NCI-H2081 (cell line): ENCODE results near the gene HLA-DOB.
A peak's percentile ranks its signal among the peaks of the same experiment; 100 is the strongest.

ENCODE experiments used
- DNase-seq, 2 experiments: peaks; one replicate each; lab custom pipeline; 2025; lab: John Stamatoyannopoulos, UW

Gene HLA-DOB

DNA sequence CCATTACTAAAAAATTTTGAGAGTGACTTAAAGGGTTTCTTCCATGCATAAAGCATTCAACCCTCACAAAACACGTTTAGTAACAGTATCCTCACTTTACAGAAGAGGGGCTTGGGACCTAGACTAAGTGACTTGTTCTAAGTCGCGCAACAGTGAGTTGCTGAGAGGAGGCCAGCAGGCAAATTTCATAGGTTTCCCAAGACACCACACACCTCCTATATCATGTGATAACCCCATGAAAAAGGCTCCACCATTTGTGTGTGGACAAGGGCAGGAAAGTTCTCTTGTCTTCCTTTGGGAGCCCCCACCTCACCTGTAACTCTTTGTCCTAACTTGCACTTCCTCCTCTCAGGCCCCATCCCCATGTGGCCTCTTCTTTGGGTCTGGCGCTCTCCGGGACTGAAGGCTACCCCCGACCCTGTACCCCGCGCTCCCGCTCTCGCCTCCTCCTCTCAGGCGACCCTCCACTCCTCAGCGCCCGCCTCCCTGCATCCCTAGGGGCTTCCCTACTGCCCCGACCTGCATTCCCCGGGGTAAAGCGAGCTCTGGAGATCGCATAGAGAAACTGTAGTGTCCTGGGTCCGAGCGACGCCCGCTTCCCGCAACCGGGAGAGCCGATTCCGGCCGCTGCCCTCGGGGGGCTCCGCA lies 26.7 kb upstream of the HLA-DOB start:
- no peak for DNase-seq

DNA sequence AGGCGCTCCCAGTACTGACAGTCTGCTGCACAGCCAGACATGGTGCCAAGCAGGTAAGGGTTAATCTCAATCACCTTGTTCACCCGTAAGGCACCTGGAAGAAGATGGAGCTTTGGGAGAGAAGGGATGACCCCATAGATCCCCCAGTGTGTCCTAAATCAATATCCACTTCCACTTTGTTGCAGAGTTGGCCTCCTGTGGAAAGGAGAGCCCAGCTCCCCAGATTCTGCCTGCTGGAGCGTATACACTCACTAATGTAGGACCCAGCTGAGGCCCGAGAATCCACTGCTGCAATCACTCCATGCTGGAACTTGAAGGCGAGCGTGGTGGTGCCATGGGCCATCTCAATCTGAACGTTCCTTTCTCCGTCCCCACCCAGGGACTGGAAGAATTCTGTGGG lies 25.9 kb upstream of the HLA-DOB start:
- no peak for DNase-seq

DNA sequence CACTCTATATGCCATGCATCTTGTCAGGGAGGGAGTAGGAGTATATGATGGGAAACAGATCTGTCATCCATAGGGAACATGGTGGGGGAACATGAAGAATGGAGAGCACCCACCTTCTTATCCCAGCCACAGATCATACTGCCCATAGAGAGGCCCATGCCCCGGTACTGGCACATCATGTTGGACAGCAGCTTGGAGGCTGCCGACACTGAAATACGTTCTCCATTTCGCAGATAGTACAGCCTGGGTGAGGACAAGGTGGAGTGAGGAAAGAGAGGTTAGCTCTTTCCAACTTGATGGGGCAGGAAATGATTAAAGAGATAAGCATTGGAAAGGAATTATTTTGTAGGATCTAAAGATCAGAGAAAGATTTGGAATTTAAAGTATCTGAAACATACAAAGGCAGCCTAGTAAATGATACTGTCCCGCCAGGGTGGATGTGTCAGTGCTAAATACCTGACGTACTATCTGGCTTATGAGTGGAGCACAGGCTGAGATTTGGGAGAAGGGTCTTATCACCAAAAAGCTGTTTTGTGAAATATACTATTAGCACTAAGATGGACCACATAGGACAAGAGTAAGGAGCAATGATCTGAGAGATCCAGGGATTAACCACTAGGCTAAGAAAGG lies 25.3 kb upstream of the HLA-DOB start:
- no peak for DNase-seq

DNA sequence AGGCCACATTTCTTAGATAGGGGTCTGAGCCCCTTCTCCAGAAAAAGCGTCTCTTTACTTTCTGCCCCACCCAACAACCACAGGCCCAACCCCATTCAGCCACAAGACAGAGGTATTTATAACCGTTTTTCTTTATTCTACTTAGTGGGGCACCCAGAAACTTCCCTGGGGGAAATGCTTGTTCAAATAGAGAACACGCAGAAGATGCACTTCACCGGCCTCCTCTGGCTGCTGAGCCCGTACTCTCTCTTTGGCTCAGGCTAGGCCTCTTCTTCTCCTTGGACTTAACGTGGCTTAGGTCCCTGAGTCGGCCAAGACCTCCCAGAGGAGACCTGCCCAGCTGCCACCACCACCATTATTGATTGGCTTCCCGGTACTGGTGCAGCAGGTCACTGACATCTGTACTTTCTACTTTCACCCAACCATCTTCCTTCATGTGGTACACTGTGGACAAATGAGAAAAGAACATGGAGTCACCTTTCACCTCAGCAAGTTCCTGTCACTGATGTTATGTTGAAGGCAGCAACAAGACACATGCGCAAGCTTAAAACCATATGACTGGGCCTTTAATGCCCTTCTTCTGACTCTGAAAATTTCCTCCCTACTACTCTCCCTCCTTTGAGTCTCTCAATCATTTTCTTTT lies 23.9 kb upstream of the HLA-DOB start:
- no peak for DNase-seq

DNA sequence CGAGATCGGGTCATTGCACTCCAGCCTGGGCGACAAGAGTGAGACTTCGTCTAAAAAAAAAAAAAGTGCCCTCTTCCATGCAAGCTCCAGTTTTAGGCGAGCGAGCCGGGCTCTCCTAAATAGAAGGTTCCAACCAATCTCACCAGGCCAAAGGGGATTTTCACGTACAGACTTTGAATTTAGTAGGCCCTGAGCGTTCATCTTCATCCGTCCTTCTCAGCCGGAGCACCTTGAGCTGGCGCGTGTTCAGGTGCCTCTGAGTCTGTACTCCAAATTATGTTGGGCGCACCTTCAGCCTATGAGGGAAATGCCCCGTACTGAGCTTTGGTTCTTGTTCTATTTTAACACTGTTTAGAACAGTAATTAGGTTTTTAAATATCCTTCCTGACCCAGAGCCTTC lies 22.6 kb upstream of the HLA-DOB start:
- no peak for DNase-seq

DNA sequence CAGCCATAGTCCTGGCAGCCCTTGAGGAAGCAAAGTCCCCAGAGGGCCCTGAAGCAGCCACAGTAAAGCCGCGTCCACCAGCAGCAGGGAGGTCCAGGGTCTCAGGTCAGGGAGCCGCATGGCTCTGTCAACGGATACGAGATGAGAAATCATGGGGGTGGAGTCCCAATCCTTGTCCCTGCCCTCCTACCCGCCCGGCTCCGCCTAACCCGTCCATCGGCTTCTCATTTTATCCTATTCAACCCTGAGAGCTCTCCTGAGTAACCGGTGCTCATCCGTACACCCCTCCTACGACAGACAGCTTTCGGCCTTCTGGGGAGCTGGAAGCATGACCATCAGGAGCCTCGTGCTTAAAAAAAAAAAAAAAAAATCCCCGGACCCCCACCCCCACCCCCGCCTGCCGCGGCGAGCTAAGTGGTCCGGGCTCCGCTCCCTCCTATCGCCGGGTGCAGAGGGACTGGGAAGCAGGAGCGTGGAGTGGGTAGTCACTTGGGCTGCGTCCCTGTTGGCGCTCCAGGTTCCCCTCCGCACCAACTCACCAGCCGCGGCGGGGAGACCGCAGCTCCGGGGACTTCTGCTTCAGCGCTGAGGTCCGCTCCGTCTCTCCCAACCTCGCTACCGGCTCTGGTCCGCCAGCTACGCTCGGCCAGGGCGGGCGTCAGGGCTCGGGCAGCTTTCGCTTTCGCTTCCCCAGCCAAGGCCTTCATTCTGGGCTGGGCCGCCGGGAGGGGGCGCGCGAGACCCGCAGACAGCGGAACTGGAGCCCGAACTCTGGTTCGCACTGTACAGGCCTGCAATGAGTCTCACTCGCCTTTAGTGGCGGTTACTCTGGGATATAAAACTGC lies 21.5 kb upstream of the HLA-DOB start, which contains the start of gene TAP2:
TSS of gene TAP2 (minus strand) at position 626 of the 845 bp plus-strand sequence. CDS start at position 120, 506 bp downstream.
- peak; percentile 84 to 89 for DNase-seq

DNA sequence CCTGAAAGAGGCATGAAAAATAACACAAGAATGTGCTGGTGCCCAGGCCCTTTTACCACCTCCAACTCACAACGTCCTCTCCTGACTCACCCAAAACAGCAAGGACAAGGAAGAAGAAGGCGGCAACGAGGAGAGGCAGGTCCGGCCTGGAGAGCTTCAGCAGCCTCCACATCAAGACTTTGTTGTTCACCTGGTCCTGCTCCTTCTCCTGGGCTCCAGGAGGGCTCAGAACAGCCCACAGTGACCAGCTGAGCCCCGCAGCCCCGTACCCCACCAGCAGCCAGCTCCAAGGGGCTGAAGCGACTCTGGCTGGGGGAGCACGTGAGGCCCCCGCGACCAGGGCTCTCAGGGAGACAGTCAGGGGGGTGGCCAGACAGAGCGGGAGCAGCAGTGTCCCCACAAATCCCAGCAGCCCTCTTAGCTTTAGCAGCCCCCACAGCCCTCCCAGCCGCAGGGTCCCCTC lies 20.9 kb upstream of the HLA-DOB start:
- DNase-seq = no peak

DNA sequence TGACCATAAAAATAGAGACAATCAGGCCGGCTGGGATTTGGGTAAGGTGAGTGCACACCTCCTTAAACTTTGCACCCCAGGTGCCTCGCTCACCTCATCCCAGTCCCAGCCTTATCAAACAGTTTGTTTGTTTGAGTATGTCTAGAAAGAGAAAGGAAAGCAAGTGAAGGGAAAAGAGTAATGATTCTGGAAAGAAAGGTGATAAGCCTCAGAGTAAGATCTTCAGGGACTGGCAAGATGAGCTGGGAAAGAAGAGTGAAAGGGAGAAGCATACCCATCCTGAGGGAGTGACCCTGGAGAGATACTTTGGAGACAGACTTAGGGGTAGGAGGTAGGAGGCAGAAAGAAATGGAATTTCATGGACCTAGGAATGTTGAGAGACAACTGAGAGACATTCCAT lies 20.1 kb upstream of the HLA-DOB start:
- no peak for DNase-seq

DNA sequence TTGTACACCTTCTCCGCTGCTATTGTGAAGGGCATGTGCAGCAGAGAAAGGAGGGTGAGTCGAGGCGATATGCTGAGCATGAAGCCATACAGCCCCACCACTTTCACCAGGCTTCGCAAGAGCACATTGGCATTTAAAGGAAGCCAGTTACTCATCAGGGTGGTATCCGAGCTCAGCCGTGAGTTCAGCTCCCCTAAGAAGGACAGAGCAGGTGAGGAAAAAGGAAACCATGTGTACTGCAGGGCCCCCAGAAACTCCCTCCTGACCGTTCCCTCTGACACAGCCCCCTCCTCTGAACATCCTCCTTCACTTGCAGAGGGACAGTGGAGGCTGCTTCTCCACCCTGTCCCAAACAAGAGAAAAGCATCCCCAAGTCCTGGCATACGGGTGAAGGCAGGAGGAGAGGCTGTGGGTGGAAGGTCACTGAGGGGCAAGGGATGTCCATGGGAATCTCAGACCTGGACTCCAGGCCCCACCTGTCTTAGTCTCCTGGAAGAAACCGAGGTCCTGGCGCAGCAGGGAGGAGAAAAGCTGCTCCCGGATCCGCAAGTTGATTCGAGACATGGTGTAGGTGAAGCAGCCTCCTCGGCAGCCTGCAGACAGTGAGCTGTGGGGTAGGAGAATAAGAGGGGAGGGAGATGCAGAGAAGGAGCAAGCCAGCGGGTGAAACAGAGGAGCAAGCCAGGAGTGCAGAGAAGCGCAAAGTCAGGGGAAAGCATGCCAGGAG lies 18.5 kb upstream of the HLA-DOB start:
- no peak for DNase-seq

DNA sequence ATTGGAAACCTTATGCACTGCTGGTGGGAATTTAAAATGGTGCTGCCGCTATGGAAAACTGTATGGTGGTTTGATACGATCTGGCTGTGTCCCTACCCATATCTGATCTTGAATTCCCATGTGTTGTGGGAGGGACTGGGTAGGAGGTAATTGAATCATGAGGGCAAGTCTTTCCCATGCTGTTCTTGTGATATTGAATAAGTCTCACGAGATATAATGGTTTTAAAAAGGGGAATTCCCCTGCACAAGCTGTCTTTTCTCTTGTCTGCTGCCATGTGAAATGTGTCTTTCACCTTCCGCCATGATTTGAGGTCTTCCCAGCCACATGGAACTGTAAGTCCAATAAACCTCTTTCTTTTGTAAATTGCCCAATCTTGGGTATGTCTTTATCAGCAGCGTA lies 16.9 kb upstream of the HLA-DOB start:
- no peak for DNase-seq

DNA sequence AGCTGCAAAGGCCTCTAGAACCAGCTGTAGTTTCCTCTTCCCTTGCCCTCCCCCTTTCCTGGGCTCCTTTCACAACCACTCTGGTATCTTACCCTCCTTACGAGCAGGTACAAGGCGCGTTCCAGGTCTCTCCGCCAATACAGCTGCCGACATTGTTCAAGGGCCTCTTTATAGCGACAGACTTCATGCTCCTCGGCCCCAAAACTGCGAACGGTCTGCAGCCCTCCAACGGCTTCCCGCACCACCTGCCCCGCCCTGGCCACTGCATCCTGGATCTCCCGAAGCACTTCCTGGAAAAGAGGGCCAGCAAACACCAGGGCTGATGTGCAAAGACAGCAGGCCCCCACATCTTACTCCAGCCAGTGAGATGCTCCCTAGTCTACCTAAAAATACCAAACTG lies 15.7 kb upstream of the HLA-DOB start:
- DNase-seq = no peak

DNA sequence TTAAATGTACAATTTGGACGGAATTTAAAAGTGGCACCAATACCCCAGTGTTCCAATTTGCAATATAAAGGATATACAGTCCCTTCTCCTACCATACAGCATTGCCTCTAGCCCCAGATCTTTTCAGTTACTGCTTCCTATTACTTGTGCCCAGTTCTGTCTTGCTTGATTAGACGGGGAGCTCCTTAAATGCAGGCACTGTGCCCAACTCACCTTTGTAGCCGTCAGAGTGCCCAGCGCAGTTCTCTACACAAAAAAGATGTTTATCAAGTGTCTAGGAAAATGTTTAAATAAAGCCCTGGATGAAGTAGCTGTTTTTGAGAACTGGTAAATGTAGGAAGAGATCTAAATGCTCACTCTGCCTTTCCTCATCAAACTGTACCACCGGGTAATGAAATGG lies 14.1 kb upstream of the HLA-DOB start:
- no peak for DNase-seq

DNA sequence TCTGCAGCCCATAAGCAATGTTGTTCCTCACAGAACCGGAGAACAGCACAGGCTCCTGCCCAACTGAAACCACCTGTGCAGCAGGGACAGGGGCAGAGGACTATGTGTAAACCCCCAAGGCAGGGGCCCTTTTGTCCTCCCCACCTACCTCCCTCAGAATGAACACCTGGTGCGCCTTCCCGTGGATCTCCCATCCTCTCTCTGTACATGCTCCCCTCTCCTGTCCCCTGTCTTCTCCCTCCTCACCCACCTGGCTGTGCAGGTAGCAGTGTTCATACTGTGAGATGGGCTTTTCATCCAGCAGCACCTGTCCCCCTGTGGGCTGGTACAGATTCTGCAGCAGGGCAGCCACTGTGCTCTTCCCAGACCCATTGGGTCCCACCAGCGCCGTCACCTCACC lies 13.2 kb upstream of the HLA-DOB start:
- no peak for DNase-seq

DNA sequence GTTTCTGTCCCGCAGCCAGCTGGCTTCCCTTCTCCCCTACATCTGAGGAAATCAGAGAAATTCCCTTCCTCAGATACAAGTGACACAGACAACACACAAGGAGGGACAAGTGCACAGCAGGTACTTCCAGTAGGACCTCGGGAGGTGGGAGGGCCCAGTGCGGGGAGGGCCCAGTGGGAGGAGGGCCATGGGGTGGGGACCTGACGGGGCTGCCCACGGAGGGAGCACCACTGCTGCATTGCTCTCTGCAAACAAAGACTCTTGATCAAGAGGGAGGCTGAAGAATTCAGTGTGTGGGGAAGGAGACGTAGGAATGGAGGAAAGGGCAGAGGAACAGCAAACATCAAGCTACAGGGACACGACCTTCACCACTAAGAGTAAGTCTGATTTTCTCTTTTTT lies 12.7 kb upstream of the HLA-DOB start:
- no peak for DNase-seq

DNA sequence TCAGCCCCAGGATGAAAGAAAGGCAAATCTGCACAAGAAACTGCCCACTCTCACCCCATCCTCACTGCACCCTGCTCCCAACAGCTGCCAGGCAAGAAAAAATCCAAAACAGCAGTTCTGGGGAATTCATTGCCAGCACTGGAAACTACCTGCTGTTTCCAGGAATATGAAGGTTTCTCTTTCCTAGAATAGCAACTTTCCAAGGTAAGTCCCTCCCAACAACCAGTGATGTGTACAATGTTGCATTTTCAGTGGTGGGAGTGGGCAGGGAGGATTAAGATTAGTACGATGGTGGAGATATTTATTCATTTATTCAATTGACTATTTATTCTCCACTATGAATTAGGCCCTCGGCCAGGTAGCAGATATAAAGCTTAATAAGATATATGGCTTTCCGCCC lies 10.2 kb upstream of the HLA-DOB start:
- no peak for DNase-seq

DNA sequence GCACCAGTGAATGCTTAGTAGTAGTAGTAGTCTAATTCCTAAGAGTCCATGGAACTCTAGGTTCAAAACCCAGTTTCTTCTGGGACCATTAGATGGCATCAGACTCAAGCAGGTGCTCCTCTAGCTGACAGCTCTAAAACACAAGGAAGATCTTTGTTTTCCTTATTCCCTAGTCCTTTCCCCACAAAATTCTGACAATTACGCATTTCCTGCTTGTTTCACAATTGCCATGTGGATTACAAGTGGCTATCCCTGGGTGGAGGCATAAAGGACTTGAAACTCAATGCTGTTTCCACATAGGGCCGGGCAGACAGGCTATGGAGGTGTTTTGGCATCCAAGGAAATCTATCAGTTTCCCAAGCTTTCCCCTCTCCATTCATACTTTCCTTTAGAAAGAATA lies 9.2 kb upstream of the HLA-DOB start:
- DNase-seq = peak in 1 of 2 experiments; percentile 8

DNA sequence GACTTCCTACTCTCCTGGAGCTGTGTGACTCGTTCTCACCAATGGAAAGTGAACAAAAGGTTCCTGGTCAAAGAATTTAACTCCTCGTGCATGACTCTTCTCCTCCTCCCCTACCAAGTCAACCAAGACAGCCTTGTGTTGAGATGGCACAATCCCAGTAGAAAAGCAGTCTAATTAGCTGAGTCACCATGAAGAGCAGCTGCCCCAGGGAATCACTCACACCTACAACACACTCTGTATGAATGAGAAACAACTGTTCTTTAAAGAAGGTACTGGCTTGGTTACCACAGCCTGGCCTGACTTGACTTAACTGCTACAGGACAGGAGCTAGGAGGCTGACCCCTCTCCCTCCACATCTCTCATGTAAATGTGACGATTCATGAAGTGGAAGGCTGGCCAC lies 2.9 kb upstream of the HLA-DOB start:
- DNase-seq = no peak

DNA sequence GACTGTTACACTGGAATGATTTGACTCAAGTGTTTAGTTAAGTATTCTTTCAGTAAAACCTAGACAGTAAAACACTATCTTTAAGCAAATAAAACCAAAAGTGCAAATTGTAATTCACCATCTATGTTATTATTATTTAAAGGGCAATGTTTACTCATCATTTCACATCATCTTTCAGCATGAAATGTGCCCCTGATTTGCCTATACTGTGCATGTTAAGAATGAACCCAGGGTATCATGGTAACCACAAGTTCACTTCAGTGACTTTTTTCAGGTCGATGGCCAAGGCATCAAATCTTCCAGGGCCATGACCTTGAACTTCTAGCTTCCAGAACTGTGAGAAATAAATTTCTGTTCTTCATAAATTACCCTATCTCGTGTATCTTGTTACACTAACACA lies 2.1 kb upstream of the HLA-DOB start:
- DNase-seq = no peak

DNA sequence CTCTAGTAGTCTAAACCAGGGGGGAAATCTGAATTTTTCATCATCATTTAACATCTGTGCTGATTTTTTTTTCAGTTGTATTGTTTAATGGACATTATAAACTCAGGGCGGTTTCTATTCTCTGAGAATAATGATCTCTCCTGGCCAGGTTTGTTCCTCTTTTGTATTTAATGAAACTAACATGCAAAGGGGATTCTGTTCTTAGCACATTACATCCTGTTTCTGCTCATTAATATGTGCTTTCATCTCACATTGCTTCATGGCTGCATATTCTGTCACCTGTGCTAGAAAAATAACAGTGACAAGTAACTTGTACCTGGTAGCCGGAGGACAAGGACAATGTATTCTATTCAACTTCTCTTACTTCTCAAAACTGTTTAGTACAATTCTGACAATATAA lies 806 bp downstream of the HLA-DOB start:
- no peak for DNase-seq

DNA sequence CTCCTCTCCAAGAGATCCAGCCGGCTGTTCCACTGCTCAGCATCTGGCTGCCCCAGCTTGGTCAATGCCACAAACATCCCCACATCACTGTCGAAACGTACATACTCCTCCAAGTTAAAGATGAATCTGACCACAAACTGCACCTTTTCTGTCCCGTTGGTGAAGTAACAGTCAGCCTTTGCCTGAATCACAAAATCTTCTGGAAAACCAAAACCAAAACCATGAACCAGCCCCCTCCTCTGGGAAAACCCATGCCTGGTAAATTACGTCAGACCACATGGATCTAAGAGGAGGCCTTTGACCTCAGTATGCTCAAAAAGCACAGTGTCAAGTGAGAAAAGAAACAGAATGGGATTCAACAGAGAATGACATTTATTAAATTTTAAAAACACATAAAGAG lies 1.7 kb downstream of the HLA-DOB start:
- no peak for DNase-seq

DNA sequence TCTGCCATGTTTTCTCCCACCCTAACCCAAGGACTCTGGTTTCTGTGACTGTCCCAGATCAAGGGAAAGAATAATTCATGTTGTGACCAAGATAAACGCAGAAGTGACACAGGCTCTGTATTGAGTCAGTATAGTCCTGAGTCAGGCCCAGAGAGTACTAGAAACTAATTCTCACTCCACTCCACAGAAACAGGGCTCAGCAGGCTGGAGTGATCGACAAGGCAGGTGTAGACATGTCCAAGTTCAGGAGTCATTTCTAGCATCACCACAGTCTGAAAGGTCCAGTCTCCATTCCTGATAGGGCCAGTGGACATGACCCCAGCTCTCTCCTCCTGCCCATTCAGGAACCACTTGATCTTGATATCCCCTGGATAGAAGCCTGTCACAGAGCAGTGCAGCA lies 2.7 kb downstream of the HLA-DOB start:
- DNase-seq = no peak

DNA sequence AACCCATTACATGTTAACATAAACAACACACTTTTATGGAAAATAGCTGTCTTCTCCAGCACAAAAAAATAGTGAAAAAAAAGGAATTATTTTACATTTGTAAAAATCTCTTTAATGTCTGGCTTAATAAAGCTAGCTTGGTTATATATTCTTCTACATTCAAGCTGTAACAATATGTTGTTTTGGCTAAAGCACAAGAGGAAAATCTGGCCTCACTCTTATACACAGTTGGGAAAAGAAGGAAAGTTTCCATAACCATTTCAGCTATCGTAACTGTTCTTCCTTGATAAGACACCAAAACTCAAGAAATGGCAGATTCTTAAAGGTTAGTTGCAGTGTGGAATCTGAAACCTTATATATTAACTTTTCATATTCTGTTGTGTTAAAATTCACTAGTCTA lies 7.6 kb downstream of the HLA-DOB start:
- no peak for DNase-seq
